Osteoblast (primary cell): Measurements from ENCODE around the gene FTSJ3. TPM values are rescaled to one million over a fixed set of nuclear protein-coding genes. Genes with fewer than 3 reads are reported as not detected.

Experiments
- DNase-seq: peaks from one replicate; pipeline ENCODE4 v3.0.0; 2011; ENCODE audit warnings: low spot score, mixed read lengths; ENCODE audit not compliant: insufficient read length; ENCODE audit errors: missing footprints
- H2AFZ ChIP-seq: 2 replicates; pipeline ENCODE4 v1.6.0; 2011; ENCODE audit warnings: mild to moderate bottlenecking, low read length
- H3K27ac ChIP-seq: 2 replicates; pipeline ENCODE4 v1.5.1; 2011; ENCODE audit warnings: mild to moderate bottlenecking, low read depth, low read length, moderate library complexity
- H3K27me3 ChIP-seq: 2 replicates; pipeline ENCODE4 v1.6.0; 2012; ENCODE audit warnings: mild to moderate bottlenecking, control low read depth, inconsistent platforms, low read length, moderate library complexity; ENCODE audit not compliant: insufficient read depth
- H3K36me3 ChIP-seq: 2 replicates; pipeline ENCODE4 v1.5.1; 2011; ENCODE audit warnings: mild to moderate bottlenecking, low read length, control low read depth, moderate library complexity; ENCODE audit not compliant: insufficient read depth
- H3K4me1 ChIP-seq: 2 replicates; pipeline ENCODE4 v1.5.1; 2011; ENCODE audit warnings: mild to moderate bottlenecking, low read length, control low read depth, moderate library complexity; ENCODE audit not compliant: insufficient read depth
- H3K4me2 ChIP-seq: 2 replicates; pipeline ENCODE4 v1.6.0; 2011; ENCODE audit warnings: mild to moderate bottlenecking, low read length; ENCODE audit not compliant: insufficient read depth
- H3K4me3 ChIP-seq: fragments of 200-600 bp; sonication (generic); 3 replicates; pipeline ENCODE4 v1.5.1; 2012; ENCODE audit warnings: mild to moderate bottlenecking, low read length, inconsistent platforms; ENCODE audit not compliant: insufficient read depth
- H3K79me2 ChIP-seq: 2 replicates; pipeline ENCODE4 v1.6.0; 2012; ENCODE audit warnings: mild to moderate bottlenecking, low read length, control low read depth, inconsistent platforms; ENCODE audit not compliant: insufficient read depth
- H3K9me3 ChIP-seq: 2 replicates; pipeline ENCODE4 v1.5.1; 2011; ENCODE audit warnings: low read depth, low read length, control low read depth
- H4K20me1 ChIP-seq: 2 replicates; pipeline ENCODE4 v1.6.0; 2012; ENCODE audit warnings: mild to moderate bottlenecking, low read length, control low read depth; ENCODE audit not compliant: insufficient read depth
- CTCF ChIP-seq: IDR thresholded peaks from 2 replicates; pipeline ENCODE4 v1.5.1; 2011; ENCODE audit warnings: mild to moderate bottlenecking, low read depth, low read length, moderate library complexity; ENCODE audit errors: extremely low read depth
- total RNA-seq: library from RNA; depleted of rRNA; stranded (reverse); fragments of >200 nt; gene quantifications from 2 replicates; pipeline ENCODE4 v1.2.3, GENCODE V29; 2012

The FTSJ3 gene
- total RNA-seq, 1 donor, result 45.2 TPM

- Histone ChIP-seq H3K36me3 (no peaks in the 10 kb centered on the region), H3K4me3 (peak overlapping the region; percentile 58), H3K27me3 (no peaks in the 10 kb centered on the region), H3K79me2 (no peaks in the 10 kb centered on the region), H3K27ac (peak overlapping the region; percentile 51), H3K4me2 (peak overlapping the region; percentile 75), H3K4me1 (peaks cover 3% of the 10 kb centered on the region), H3K9me3 (no peaks in the 10 kb centered on the region), H2AFZ (peak overlapping the region; percentile 91), H4K20me1 (no peaks in the 10 kb centered on the region)
- peak; percentile 58 for TF ChIP-seq CTCF
- peak; percentile 99 for DNase-seq
Observed at GRCh38 chr17:63848834-63849689, 21.6 kb upstream of the FTSJ3 start.

GRCh38 chr17:63847525-63848249 is 20.2 kb upstream of the FTSJ3 start:
- peaks cover 10% of the 10 kb centered on the region for H3K4me1 ChIP-seq
- no peak overlapping the region for H3K27ac ChIP-seq
- H3K79me2 ChIP-seq, result no peaks in the 10 kb centered on the region
- H3K4me2 ChIP-seq, result no peak overlapping the region
- H3K27me3 ChIP-seq, result no peaks in the 10 kb centered on the region
- DNase-seq, result peak; percentile 8
- no peaks in the 10 kb centered on the region for H3K36me3 ChIP-seq
- TF ChIP-seq CTCF, result no peak
- no peaks in the 10 kb centered on the region for H4K20me1 ChIP-seq
- H2AFZ ChIP-seq, result no peak overlapping the region
- no peaks in the 10 kb centered on the region for H3K9me3 ChIP-seq
- H3K4me3 ChIP-seq, result no peak overlapping the region

- Histone ChIP-seq H3K36me3 (no peaks in the 10 kb centered on the region), H4K20me1 (peaks cover 9% of the 10 kb centered on the region), H3K4me3 (no peak overlapping the region), H3K27ac (no peak overlapping the region), H3K9me3 (no peaks in the 10 kb centered on the region), H2AFZ (no peak overlapping the region), H3K4me1 (peaks cover 20% of the 10 kb centered on the region), H3K79me2 (peaks cover 17% of the 10 kb centered on the region), H3K4me2 (no peak overlapping the region), H3K27me3 (no peaks in the 10 kb centered on the region)
- TF ChIP-seq CTCF, result no peak
- DNase-seq, result no peak
Observed at GRCh38 chr17:63845509-63845908, 18.0 kb upstream of the FTSJ3 start.
